Spleen (tissue), 7 donors: ENCODE results near the gene C5.

ENCODE experiments used
- POLR2A ChIP-seq, 3 donors: fragments of 450-650 bp; IDR thresholded peaks; one replicate each; pipeline ENCODE4 v1.5.1; 2017; ENCODE audit warnings: antibody characterized with exemption in 3 of 3, mild to moderate bottlenecking in 1 of 3
- POLR2AphosphoS5 ChIP-seq, 3 donors: sonication (generic); formaldehyde crosslinking; IDR thresholded peaks; one replicate each; pipeline ENCODE4 v1.5.1; 2017; ENCODE audit warnings: antibody characterized with exemption in 3 of 3
- TF ChIP-seq, protein P1 (sequence below), 11 experiments: fragments of 200-600 bp in 7 of 11; fragments of 450-650 bp in 4 of 11; sonication (generic) in 4 of 11; IDR thresholded peaks in 8 of 11; conservative IDR thresholded peaks in 3 of 11; 1 replicate in 7 of 11; 2 replicates in 4 of 11; pipeline versions ENCODE4 v1.4.0 to v1.8.0; 2016 to 2021; ENCODE audit warnings: antibody characterized with exemption in 11 of 11, inconsistent platforms in 4 of 11, mild to moderate bottlenecking in 1 of 11
- donor health status: DM: no; HTN: no; CAD: no; lungs with moderate emphysema.
- donor health status: DM: no; HTN: no; CAD: no.
- donor health status: DM: no; HTN: no; CAD: no.

DNA sequence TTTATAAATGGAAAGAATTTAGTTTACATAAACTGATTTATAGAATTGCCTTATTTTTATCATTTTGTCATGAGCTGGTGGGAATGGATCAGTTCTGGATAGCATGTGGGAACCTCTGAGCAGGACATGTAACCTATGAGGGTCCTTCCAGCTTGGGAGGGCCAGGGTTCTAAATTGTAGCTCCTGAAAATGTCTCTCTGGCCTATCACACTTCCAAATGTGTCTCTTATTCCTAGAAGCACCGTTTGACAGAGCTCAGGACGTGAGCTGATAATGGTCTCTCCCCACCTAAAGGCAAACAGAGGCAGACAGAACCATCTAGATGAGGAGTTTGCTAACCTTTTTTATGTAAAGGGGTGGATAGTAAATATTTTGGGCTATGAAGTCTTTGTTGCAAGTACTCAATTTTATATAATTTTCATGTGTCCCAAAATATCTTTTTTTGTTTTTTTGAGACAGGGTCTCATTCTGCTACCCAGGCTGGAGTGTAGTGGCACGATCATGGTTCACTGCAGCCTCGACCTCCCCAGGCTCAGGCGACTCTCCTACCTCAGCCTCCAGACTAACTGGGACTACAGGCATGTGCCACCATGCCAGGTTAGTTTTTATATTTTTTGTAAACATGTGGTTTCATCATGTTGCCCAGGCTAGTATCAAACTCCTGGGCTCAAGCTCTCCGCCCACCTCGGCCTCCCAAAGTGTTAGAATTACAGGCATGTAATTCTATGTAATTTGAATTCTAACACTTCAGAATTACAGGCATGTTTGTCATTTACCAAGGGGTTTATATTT lies 127.5 kb downstream of the C5 start:
- TF ChIP-seq, protein P1, sequence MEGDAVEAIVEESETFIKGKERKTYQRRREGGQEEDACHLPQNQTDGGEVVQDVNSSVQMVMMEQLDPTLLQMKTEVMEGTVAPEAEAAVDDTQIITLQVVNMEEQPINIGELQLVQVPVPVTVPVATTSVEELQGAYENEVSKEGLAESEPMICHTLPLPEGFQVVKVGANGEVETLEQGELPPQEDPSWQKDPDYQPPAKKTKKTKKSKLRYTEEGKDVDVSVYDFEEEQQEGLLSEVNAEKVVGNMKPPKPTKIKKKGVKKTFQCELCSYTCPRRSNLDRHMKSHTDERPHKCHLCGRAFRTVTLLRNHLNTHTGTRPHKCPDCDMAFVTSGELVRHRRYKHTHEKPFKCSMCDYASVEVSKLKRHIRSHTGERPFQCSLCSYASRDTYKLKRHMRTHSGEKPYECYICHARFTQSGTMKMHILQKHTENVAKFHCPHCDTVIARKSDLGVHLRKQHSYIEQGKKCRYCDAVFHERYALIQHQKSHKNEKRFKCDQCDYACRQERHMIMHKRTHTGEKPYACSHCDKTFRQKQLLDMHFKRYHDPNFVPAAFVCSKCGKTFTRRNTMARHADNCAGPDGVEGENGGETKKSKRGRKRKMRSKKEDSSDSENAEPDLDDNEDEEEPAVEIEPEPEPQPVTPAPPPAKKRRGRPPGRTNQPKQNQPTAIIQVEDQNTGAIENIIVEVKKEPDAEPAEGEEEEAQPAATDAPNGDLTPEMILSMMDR (IDR thresholded peaks at IDR 0.05 in 8 of 11, conservative IDR thresholded peaks at IDR 0.05 in 3 of 11) = no peak
- TF ChIP-seq POLR2A (IDR thresholded peaks at IDR 0.05) (no peak), POLR2AphosphoS5 (IDR thresholded peaks at IDR 0.05) (no peak)
